Neural cell (in vitro differentiated cells): ENCODE measurements around the gene VPS72.

Experiments
- CTCF ChIP-seq: fragments of 450-650 bp; IDR thresholded peaks from 2 replicates; pipeline ENCODE4 v1.5.1; 2014; ENCODE audit warnings: antibody characterized with exemption, mild to moderate bottlenecking, moderate library complexity; ENCODE audit not compliant: poor library complexity, severe bottlenecking
- RAD21 ChIP-seq: fragments of 450-650 bp; conservative IDR thresholded peaks from 2 replicates; pipeline ENCODE4 v1.6.1; 2014; ENCODE audit warnings: antibody characterized with exemption, mild to moderate bottlenecking, moderate library complexity
- TAF1 ChIP-seq: IDR thresholded peaks from 2 replicates; pipeline ENCODE4 v1.6.1; 2012; ENCODE audit warnings: low read depth

GRCh38 chr1:151184211-151184610 is 5.8 kb downstream of the VPS72 start:
- TF ChIP-seq CTCF (no peak), TAF1 (no peak), RAD21 (no peak)
